BJ (cell line): ENCODE measurements around the gene SMC4. TPM values are rescaled to one million over a fixed set of nuclear protein-coding genes. Genes with fewer than 3 reads are reported as not detected.
"Not testable (repeated sequence)": the region's sequence is repeated elsewhere in the genome, so short reads cannot be mapped to it uniquely, and the experiment has no call there.

Source experiments
- CTCF ChIA-PET: fragments of 350-600 bp; formaldehyde crosslinking; extraction: SDS; loops from one replicate; lab custom pipeline; 2021; ENCODE audit warnings: antibody characterized with exemption, inconsistent platforms; lab: Yijun Ruan, JAX
- POLR2A ChIA-PET: fragments of 300-600 bp; sonication (Branson Sonifier 250); formaldehyde crosslinking; extraction: SDS; loops from one replicate; lab custom pipeline; 2021; ENCODE audit warnings: antibody characterized with exemption; lab: Charles Lee
- DNase-seq: peaks from one replicate; pipeline ENCODE4 v3.0.0-alpha.2; 2011; ENCODE audit warnings: low read depth
- H3K27me3 ChIP-seq: 2 replicates; pipeline ENCODE4 v1.6.0; 2011; ENCODE audit warnings: low read length; ENCODE audit not compliant: control insufficient read depth, insufficient read depth
- H3K36me3 ChIP-seq: 2 replicates; pipeline ENCODE4 v1.5.1; 2011; ENCODE audit warnings: low read length; ENCODE audit not compliant: control insufficient read depth, insufficient read depth
- H3K4me3 ChIP-seq: 2 replicates; pipeline ENCODE4 v1.5.1; 2011; ENCODE audit warnings: low read depth, mild to moderate bottlenecking, control low read depth, low read length
- polyA minus RNA-seq: library from RNA; depleted of rRNA, polyadenylated mRNA; stranded (reverse); fragments of >200 nt; gene quantifications from 2 replicates; pipeline ENCODE4 v1.2.3, GENCODE V29; 2011; rRNA and poly(A)+ RNA removed
- polyA plus RNA-seq: library from polyadenylated mRNA; depleted of rRNA; stranded (reverse); fragments of >200 nt; gene quantifications from 2 replicates; pipeline ENCODE4 v1.2.3, GENCODE V29; 2011; rRNA removed
- TF ChIP-seq, protein P1 (sequence below): IDR thresholded peaks from 2 replicates; pipeline ENCODE4 v1.5.1; 2011; ENCODE audit warnings: low read depth, mild to moderate bottlenecking, control low read depth, inconsistent platforms, low read length, moderate library complexity; ENCODE audit not compliant: insufficient read depth

SMC4 gene
- polyA plus RNA-seq (26.1 and 41.5 TPM in 2 replicates), polyA minus RNA-seq (10.3 and 18.3 TPM in 2 replicates)

DNA sequence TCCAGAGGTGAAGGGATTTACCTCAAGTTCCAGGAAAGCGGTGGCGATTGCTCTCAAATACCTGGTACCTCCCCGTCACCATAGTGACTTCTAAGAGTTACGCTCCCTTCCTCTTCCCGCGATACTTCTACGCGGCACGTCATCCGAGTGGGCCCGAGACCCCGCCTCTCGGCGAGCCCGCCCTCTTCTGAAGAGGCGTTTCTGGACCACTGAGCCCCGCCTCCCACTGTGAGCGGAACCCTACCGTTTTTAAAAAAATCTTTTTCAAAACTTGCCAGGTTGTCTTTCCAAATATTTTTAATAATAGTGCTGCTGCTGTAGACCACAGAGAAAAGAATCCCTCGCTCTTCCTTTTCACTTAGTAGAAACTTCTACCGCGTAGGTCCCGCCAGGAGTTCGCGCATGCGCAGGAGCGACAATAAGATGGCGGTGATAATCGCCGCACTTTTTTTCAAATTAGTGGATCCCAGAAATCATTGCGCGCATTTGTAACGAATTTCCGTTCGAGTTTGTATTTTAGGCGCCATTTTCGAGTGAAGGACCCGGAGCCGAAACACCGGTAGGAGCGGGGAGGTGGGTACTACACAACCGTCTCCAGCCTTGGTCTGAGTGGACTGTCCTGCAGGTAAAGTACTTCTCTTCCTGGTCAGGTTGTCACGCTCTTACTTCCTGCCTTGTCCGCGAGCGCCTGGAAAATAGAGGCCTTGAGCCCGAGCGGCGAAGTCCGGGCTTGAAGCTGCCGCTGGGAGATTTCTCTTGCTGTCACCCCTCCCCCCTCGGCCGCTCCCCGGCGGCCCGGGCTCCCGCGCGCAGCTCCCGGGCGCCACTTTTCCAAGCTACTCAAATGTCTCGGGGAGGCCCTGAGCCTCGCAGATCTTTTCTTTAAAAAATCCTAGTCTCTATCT is at the start of gene SMC4, which contains the start of gene IFT80:
SMC4 (plus strand) TSS at position 526 of the 905 bp plus-strand sequence. CDS start 1,177 bp downstream, outside the sequence.
IFT80 (minus strand) TSS at position 101 of the 905 bp plus-strand sequence. CDS start 14,625 bp downstream, outside the sequence.
- Histone ChIP-seq H3K4me3 (peak within 1 kb of the TSS; percentile 57), H3K36me3 (no peaks in the 10 kb centered on the region), H3K27me3 (no peaks in the 10 kb centered on the region)
- ChIA-PET POLR2A (no interaction called here), CTCF (interaction anchor here (1.0 to 1.4 kb wide), 3 partner anchors 11 to 50 kb away, joined by 3 to 6 read pairs (median 3); partner anchors contain the start of gene TRIM59)
- peak; percentile 82 for DNase-seq
- TF ChIP-seq, protein P1, sequence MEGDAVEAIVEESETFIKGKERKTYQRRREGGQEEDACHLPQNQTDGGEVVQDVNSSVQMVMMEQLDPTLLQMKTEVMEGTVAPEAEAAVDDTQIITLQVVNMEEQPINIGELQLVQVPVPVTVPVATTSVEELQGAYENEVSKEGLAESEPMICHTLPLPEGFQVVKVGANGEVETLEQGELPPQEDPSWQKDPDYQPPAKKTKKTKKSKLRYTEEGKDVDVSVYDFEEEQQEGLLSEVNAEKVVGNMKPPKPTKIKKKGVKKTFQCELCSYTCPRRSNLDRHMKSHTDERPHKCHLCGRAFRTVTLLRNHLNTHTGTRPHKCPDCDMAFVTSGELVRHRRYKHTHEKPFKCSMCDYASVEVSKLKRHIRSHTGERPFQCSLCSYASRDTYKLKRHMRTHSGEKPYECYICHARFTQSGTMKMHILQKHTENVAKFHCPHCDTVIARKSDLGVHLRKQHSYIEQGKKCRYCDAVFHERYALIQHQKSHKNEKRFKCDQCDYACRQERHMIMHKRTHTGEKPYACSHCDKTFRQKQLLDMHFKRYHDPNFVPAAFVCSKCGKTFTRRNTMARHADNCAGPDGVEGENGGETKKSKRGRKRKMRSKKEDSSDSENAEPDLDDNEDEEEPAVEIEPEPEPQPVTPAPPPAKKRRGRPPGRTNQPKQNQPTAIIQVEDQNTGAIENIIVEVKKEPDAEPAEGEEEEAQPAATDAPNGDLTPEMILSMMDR: no peak

DNA sequence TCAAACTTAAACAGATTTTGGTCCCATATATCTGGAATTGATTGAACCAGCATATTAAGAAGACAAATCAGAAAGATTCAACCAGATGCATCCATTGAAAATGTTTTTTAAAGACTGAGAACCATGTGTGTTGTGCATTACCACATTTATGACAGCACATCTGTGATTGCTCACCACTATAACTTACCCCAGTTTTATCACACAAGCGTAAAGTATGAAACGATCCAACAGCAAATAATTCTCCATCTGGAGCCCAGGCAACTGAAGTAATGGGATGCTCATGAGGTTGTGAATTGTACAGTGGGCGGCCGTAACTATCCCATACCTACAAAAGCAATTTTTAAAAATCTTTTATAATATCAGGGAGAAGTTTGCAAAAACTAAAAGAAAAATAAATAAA is 43.6 kb upstream of the SMC4 start:
- H3K36me3 ChIP-seq: no peaks in the 10 kb centered on the region
- ChIA-PET CTCF (interaction anchor here (0.7 to 1.1 kb wide), 2 partner anchors 48 to 193 kb away, joined by 3 to 4 read pairs; no protein-coding TSS in a partner anchor), POLR2A (no interaction called here)
- TF ChIP-seq, protein P1: no peak
- H3K4me3 ChIP-seq: no peak overlapping the region
- DNase-seq: no peak
- H3K27me3 ChIP-seq: no peaks in the 10 kb centered on the region

DNA sequence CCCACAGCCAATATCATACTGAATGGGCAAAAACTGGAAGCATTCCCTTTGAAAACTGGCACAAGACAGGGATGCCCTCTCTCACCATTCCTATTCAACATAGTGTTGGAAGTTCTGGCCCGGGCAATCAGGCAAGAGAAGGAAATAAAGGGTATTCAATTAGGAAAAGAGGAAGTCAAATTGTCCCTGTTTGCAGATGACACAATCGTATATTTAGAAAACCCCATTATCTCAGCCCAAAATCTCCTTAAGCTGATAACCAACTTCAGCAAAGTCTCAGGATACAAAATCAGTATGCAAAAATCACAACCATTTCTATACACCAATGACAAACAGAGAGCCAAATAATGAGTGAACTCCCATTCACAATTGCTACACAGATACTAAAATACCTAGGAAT is 36.6 kb upstream of the SMC4 start:
- DNase-seq, H3K36me3 ChIP-seq, H3K4me3 ChIP-seq, POLR2A ChIA-PET, H3K27me3 ChIP-seq: not testable (repeated sequence)
- CTCF ChIA-PET: interaction anchor here (0.7 kb wide), 1 partner anchor 84 kb away, joined by 3 read pairs; no protein-coding TSS in a partner anchor

DNA sequence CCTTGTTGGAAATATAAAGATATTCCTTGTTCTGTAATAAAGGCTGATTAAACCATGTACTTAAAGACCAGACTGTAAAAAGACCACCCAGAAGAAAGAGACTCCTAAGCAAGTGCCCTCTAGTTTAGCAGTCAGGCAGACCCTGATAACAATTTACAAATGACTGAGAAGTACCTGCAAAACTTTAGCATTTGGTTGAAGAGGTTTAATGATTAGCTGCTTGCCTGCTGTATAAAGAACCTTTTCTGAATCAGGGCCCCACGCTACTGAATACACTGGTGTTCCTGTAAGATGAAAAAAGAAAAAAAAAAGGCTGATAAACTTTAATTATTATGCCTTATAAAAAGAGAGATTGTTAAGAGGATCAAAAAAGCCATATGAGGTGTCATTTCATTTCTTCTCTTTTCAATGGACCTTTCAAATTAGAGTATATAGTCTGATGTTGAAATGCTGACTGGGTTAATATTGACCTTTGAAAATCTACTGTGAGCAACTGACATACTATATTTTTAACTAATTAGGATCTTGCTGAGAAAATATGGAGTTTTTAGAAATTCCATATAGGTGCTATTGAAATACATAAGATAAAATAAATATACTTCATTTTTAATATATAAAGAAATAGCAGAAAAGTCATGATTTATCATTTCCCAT is 33.5 kb upstream of the SMC4 start:
- POLR2A ChIA-PET: no interaction called here

DNA sequence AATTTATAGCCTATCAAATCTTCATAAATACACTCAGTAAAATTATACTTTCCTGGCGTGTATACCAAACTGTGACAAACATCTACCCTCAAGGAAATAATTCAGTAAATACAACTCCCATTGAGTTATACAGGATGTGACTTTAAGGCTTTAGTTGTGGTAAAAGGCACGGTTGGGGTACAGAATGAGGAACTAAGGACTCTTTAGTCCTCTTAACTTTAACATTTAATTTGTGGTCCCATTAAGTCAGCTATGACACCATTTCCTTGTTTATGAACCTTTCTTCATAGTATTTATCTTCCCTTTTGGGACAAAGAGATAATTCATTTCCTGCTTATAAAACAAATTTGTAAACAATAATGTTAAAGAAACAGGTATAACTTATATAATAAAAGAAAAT is 30.6 kb upstream of the SMC4 start:
- Histone ChIP-seq H3K36me3 (no peaks in the 10 kb centered on the region), H3K27me3 (no peaks in the 10 kb centered on the region), H3K4me3 (no peak overlapping the region)
- ChIA-PET CTCF (no interaction called here), POLR2A (no interaction called here)
- DNase-seq: no peak
- TF ChIP-seq, protein P1: no peak

More for the DNA sequence above, 33.5 kb upstream of the SMC4 start:
- H3K27me3 ChIP-seq: no peaks in the 10 kb centered on the region
- CTCF ChIA-PET: no interaction called here
- H3K4me3 ChIP-seq: no peak overlapping the region
- no peak for DNase-seq
- TF ChIP-seq, protein P1: no peak
- no peaks in the 10 kb centered on the region for H3K36me3 ChIP-seq
